RWPE2 (cell line): ENCODE data around the gene ELK3.

Experiments
- ATAC-seq: fragments of 200-7000 bp; cut with Tn5 transposase; 3 replicates; pipeline ENCODE4 v1.9.1; 2021; ENCODE audit warnings: low read depth
- DNase-seq: peaks from one replicate; pipeline ENCODE4 v3.0.0-alpha.2; 2020; ENCODE audit warnings: low spot score
- H3K27ac ChIP-seq: fragments of 450-650 bp; 2 replicates; pipeline ENCODE4 v1.5.1; 2017; ENCODE audit warnings: mild to moderate bottlenecking; ENCODE audit not compliant: poor library complexity, severe bottlenecking
- H3K27me3 ChIP-seq: fragments of 250-450 bp; sonication (Bioruptor Pico); 2 replicates; pipeline ENCODE4 v1.5.1; 2021; ENCODE audit warnings: mild to moderate bottlenecking, moderate library complexity; ENCODE audit not compliant: insufficient read depth, poor library complexity, severe bottlenecking
- H3K36me3 ChIP-seq: fragments of 250-450 bp; sonication (Bioruptor Pico); 2 replicates; pipeline ENCODE4 v1.5.1; 2020; ENCODE audit warnings: low read depth, mild to moderate bottlenecking, moderate library complexity
- H3K4me1 ChIP-seq: fragments of 250-450 bp; sonication (Bioruptor Pico); 2 replicates; pipeline ENCODE4 v1.5.1; 2021; ENCODE audit warnings: mild to moderate bottlenecking, moderate library complexity; ENCODE audit not compliant: insufficient read depth, poor library complexity, severe bottlenecking
- H3K4me3 ChIP-seq: fragments of 250-450 bp; sonication (Bioruptor Pico); 2 replicates; pipeline ENCODE4 v1.5.1; 2021; ENCODE audit warnings: mild to moderate bottlenecking, moderate library complexity; ENCODE audit not compliant: severe bottlenecking
- H3K9me3 ChIP-seq: fragments of 250-450 bp; sonication (Bioruptor Pico); 2 replicates; pipeline ENCODE4 v1.5.1; 2021; ENCODE audit warnings: mild to moderate bottlenecking, moderate library complexity; ENCODE audit not compliant: severe bottlenecking
- TF ChIP-seq, protein P1 (sequence below): fragments of 450-650 bp; IDR thresholded peaks from one replicate; pipeline ENCODE4 v1.5.1; 2017; ENCODE audit warnings: mild to moderate bottlenecking, moderate library complexity; ENCODE audit not compliant: poor library complexity, severe bottlenecking

The ELK3 gene

DNA sequence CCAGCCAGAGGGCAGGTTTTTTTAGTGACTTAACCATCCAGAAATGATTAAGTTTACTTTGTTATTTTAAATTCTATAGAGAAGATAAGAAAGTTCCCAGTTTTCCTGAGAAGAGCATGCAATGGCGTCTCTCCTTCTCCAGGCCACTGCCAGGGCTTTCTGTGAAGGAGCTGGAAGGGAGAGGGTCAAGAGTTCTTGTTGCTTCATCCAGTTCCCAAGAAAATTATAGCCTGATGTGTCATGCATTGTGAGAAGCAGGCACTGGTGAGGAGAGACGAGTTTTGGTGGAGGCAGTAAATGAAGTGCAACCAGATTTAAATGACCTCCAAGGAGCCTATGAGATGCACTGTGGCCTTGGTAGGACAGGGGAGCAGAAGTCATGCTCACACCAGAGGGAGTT lies 14.2 kb downstream of the ELK3 start:
- peak overlapping the region; percentile 100 for H3K27ac ChIP-seq
- ATAC-seq (peak; percentile 85), DNase-seq (no peak)
- no peaks in the 10 kb centered on the region for H3K27me3 ChIP-seq
- no peaks in the 10 kb centered on the region for H3K9me3 ChIP-seq
- no peak overlapping the region for H3K4me3 ChIP-seq
- H3K4me1 ChIP-seq, result peaks cover 56% of the 10 kb centered on the region
- TF ChIP-seq, protein P1, sequence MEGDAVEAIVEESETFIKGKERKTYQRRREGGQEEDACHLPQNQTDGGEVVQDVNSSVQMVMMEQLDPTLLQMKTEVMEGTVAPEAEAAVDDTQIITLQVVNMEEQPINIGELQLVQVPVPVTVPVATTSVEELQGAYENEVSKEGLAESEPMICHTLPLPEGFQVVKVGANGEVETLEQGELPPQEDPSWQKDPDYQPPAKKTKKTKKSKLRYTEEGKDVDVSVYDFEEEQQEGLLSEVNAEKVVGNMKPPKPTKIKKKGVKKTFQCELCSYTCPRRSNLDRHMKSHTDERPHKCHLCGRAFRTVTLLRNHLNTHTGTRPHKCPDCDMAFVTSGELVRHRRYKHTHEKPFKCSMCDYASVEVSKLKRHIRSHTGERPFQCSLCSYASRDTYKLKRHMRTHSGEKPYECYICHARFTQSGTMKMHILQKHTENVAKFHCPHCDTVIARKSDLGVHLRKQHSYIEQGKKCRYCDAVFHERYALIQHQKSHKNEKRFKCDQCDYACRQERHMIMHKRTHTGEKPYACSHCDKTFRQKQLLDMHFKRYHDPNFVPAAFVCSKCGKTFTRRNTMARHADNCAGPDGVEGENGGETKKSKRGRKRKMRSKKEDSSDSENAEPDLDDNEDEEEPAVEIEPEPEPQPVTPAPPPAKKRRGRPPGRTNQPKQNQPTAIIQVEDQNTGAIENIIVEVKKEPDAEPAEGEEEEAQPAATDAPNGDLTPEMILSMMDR, result no peak
- peaks cover 46% of the 10 kb centered on the region for H3K36me3 ChIP-seq

DNA sequence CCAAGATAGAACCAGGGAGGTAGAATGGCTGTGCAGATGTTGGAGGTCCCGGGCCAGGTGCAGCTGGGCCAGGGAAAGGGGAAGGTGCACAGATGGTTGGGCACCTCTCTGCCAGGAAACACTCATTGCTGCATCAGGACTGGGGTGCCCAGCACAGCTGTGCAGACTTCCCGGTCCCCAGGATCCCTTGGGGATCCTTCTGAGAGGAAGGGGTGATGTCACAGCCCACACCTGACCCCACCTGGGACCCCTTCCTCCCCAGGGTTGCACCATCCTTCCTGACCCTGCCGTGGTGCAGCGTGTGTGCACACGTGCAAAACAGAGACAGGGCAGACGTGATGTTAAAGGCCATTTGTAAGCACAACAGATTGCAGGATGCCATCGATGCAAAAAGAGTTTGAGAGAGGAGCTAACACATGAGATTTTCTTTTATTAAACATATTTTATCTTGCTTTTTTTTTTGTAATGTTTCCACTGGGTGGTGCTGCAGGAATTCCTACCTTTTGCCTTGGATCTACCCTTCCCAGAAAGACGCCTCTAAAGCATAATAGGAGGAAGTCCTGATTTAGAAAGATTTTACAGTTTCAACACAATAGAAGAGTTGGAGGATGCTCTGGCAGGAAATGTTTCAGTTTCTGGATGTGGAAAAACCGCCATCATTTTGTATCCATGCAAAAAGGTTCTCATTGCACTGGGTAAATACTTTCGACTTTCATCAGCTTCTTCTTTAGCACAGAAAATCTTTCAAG lies 14.8 kb downstream of the ELK3 start:
- no peak for DNase-seq
- TF ChIP-seq, protein P1, result peak; percentile 28
- peaks cover 46% of the 10 kb centered on the region for H3K36me3 ChIP-seq
- no peaks in the 10 kb centered on the region for H3K9me3 ChIP-seq
- no peaks in the 10 kb centered on the region for H3K27me3 ChIP-seq
- no peak overlapping the region for H3K4me3 ChIP-seq
- peak; percentile 21; the same call in 2 of the 3 replicates for ATAC-seq
- H3K27ac ChIP-seq, result peak overlapping the region; percentile 100
- peaks cover 57% of the 10 kb centered on the region for H3K4me1 ChIP-seq

DNA sequence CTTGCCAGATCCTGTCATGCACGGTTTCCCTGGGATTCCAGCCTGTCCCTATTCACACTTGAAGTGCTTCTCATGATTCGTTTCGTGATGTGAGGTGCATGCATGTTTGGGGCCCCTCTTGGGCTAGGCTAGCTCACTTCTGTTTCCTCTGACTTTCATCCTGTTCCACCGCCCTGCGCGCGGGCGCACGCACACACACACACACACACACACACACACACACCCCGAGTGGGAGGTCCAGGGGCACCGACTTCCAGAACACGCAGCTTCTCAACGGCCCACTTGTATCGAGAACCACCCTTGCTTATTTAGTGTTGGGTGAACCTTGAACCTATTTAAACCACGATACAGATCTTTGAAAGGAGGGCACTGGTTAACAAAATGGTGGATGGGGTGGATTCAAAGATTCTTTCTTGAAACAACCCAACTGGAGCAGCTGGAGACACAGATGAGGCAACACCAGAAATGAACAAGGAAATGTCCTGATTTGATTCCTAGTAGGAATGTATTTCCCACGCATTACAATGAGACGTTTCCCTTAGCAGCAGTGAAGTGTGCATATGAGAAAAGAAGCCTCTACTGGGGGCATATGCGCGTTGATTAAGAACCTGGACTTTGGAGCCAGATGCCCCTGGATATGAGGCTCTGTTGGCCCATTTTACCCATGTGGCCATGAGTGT lies 16.3 kb downstream of the ELK3 start:
- peak overlapping the region; percentile 100 for H3K27ac ChIP-seq
- no peaks in the 10 kb centered on the region for H3K27me3 ChIP-seq
- ATAC-seq (no peak), DNase-seq (no peak)
- H3K36me3 ChIP-seq, result peaks cover 46% of the 10 kb centered on the region
- H3K4me1 ChIP-seq, result peaks cover 72% of the 10 kb centered on the region
- TF ChIP-seq, protein P1, result no peak
- H3K9me3 ChIP-seq, result no peaks in the 10 kb centered on the region
- H3K4me3 ChIP-seq, result no peak overlapping the region

DNA sequence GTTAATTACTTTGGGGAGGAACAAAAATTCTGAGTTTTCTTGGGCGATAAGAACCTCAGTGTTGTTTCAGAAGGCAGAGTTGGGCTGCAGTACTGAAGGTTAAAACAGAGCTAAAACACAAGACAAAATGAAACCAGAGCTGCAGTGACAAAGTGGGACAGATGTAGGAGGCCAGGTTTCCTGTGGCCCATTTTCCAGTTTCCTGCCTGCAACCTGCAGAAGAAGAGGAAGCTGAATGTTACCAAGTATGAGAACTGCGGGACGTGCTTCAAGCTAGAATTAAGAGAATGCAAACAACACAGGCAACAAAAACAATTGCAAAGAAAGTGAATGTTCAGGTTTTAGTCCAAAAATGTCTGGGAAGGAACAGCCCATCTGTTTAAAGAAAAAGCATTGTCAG lies 17.8 kb downstream of the ELK3 start:
- Histone ChIP-seq H3K27me3 (no peaks in the 10 kb centered on the region), H3K4me1 (peaks cover 77% of the 10 kb centered on the region), H3K36me3 (peaks cover 48% of the 10 kb centered on the region), H3K9me3 (no peaks in the 10 kb centered on the region), H3K4me3 (no peak overlapping the region), H3K27ac (peak overlapping the region; percentile 100)
- ATAC-seq, result no peak
- TF ChIP-seq, protein P1, result no peak
- peak; percentile 6 for DNase-seq
